Mesothelial cell of epicardium (in vitro differentiated cells): ENCODE data around the gene FAIM2. TPM values are rescaled to one million over a fixed set of nuclear protein-coding genes. Genes with fewer than 3 reads are reported as not detected.

Source experiments
- DNase-seq, 2 experiments: peaks; one replicate each; pipeline ENCODE4 v3.0.0; 2021; ENCODE audit warnings: low spot score in 2 of 2; ENCODE audit not compliant: unreplicated experiment in 2 of 2
- H3K27ac Mint-ChIP-seq: 2 replicates; pipeline ENCODE4 v1.8.0; 2021; ENCODE audit warnings: mixed read lengths
- H3K27me3 Mint-ChIP-seq: 2 replicates; pipeline ENCODE4 v1.8.0; 2021; ENCODE audit warnings: low read depth, mixed read lengths
- H3K36me3 Mint-ChIP-seq: 2 replicates; pipeline ENCODE4 v1.8.0; 2021; ENCODE audit warnings: mixed read lengths
- H3K4me1 Mint-ChIP-seq: 2 replicates; pipeline ENCODE4 v1.8.0; 2021; ENCODE audit warnings: mixed read lengths
- H3K4me3 Mint-ChIP-seq: 2 replicates; pipeline ENCODE4 v1.8.0; 2021; ENCODE audit warnings: mild to moderate bottlenecking, moderate library complexity, mixed read lengths
- H3K9me3 Mint-ChIP-seq: 2 replicates; pipeline ENCODE4 v1.8.0; 2021; ENCODE audit warnings: mixed read lengths
- CTCF ChIP-seq: fragments of 200-600 bp; sonication (generic); IDR thresholded peaks from one replicate; pipeline ENCODE4 v1.5.0; 2021; ENCODE audit warnings: antibody characterized with exemption; ENCODE audit not compliant: unreplicated experiment
- total RNA-seq: library from RNA; stranded (reverse); gene quantifications from 3 replicates; pipeline ENCODE4 v1.2.1, GENCODE V29; 2021

FAIM2 gene
- total RNA-seq, 1 donor from 2014 or later = 0.13 TPM

GRCh38 chr12:49912345-49913255 lies 8.9 kb upstream of the FAIM2 start:
- H3K4me1 Mint-ChIP-seq = peaks cover 39% of the 10 kb centered on the region
- no peaks in the 10 kb centered on the region for H3K9me3 Mint-ChIP-seq
- no peak overlapping the region for H3K27ac Mint-ChIP-seq
- no peak overlapping the region for H3K4me3 Mint-ChIP-seq
- no peak for TF ChIP-seq CTCF
- peaks cover 4% of the 10 kb centered on the region for H3K27me3 Mint-ChIP-seq
- no peaks in the 10 kb centered on the region for H3K36me3 Mint-ChIP-seq
- no peak for DNase-seq

GRCh38 chr12:49911213-49911605 lies 7.5 kb upstream of the FAIM2 start:
- Mint-ChIP-seq H3K27ac (no peak overlapping the region), H3K4me1 (peaks cover 35% of the 10 kb centered on the region), H3K4me3 (no peak overlapping the region), H3K36me3 (no peaks in the 10 kb centered on the region), H3K27me3 (peaks cover 4% of the 10 kb centered on the region), H3K9me3 (no peaks in the 10 kb centered on the region)
- no peak for TF ChIP-seq CTCF
- DNase-seq = no peak

GRCh38 chr12:49910331-49911212 lies 6.9 kb upstream of the FAIM2 start:
- Mint-ChIP-seq H3K9me3 (no peaks in the 10 kb centered on the region), H3K27me3 (peaks cover 11% of the 10 kb centered on the region), H3K4me1 (peaks cover 35% of the 10 kb centered on the region), H3K27ac (no peak overlapping the region), H3K36me3 (no peaks in the 10 kb centered on the region), H3K4me3 (no peak overlapping the region)
- TF ChIP-seq CTCF = no peak
- no peak for DNase-seq

GRCh38 chr12:49909826-49910225 lies 6.1 kb upstream of the FAIM2 start:
- no peak overlapping the region for H3K4me3 Mint-ChIP-seq
- H3K4me1 Mint-ChIP-seq = peaks cover 35% of the 10 kb centered on the region
- H3K36me3 Mint-ChIP-seq = no peaks in the 10 kb centered on the region
- no peak overlapping the region for H3K27ac Mint-ChIP-seq
- H3K9me3 Mint-ChIP-seq = no peaks in the 10 kb centered on the region
- no peak for DNase-seq
- TF ChIP-seq CTCF = no peak
- peaks cover 13% of the 10 kb centered on the region for H3K27me3 Mint-ChIP-seq

- Mint-ChIP-seq H3K27me3 (peaks cover 18% of the 10 kb centered on the region), H3K9me3 (no peaks in the 10 kb centered on the region), H3K36me3 (no peaks in the 10 kb centered on the region), H3K4me3 (no peak overlapping the region), H3K27ac (no peak overlapping the region), H3K4me1 (peaks cover 36% of the 10 kb centered on the region)
- TF ChIP-seq CTCF = no peak
- no peak for DNase-seq
Observed at GRCh38 chr12:49909356-49909755, 5.7 kb upstream of the FAIM2 start.
